Choroid plexus epithelial cell (primary cell): ENCODE data around the gene CEP95.

ENCODE experiments used
- DNase-seq: peaks from one replicate; pipeline ENCODE4 v3.0.0-alpha.2; 2010; ENCODE audit warnings: low read depth
- H3K4me3 ChIP-seq: 2 replicates; pipeline ENCODE4 v1.5.1; 2011; ENCODE audit warnings: low read depth, mild to moderate bottlenecking, control low read depth, low read length, moderate library complexity
- CTCF ChIP-seq: conservative IDR thresholded peaks from 2 replicates; pipeline ENCODE4 v1.5.1; 2011; ENCODE audit warnings: low read depth, mild to moderate bottlenecking, control low read depth, inconsistent platforms, low read length, moderate library complexity

The CEP95 gene

GRCh38 chr17:64580384-64581315 is 73.9 kb downstream of the CEP95 start:
- DNase-seq, result no peak
- no peak overlapping the region for H3K4me3 ChIP-seq
- no peak for TF ChIP-seq CTCF

GRCh38 chr17:64583038-64583437 is 76.3 kb downstream of the CEP95 start:
- TF ChIP-seq CTCF, result no peak
- no peak for DNase-seq

GRCh38 chr17:64585146-64585545 is 78.4 kb downstream of the CEP95 start:
- no peak for TF ChIP-seq CTCF
- no peak for DNase-seq

More at GRCh38 chr17:64583038-64583437, 76.3 kb downstream of the CEP95 start:
- no peak overlapping the region for H3K4me3 ChIP-seq

More at GRCh38 chr17:64585146-64585545, 78.4 kb downstream of the CEP95 start:
- H3K4me3 ChIP-seq, result no peak overlapping the region
